ENCODE measurements around the gene ARL16.

Gene ARL16

GRCh38 chr17:81696218-81696941 lies 12.8 kb upstream of the ARL16 start:
- no peak overlapping the region for H3K27ac ChIP-seq (ENCODE audit: low read depth, low read length)
- H3K23ac ChIP-seq (ENCODE audit: low read length) = no peak overlapping the region
- H3K9ac ChIP-seq (ENCODE audit: low read length) = no peak overlapping the region
- no peak overlapping the region for H3K4me2 ChIP-seq (ENCODE audit: low read length)
- no peak overlapping the region for H3K18ac ChIP-seq (ENCODE audit: low read length)
- H3K27me3 ChIP-seq (ENCODE audit: insufficient read depth, low read length, poor library complexity) = no peaks in the 10 kb centered on the region
- no peak overlapping the region for H4K8ac ChIP-seq (ENCODE audit: low read depth, low read length)
- H3K4me1 ChIP-seq (ENCODE audit: control insufficient read depth, low read depth, low read length) = no peaks in the 10 kb centered on the region
- no peak overlapping the region for H3K4me3 ChIP-seq (ENCODE audit: low read length)
- H2BK5ac ChIP-seq (ENCODE audit: low read length) = no peak overlapping the region
- peaks cover 25% of the 10 kb centered on the region for H3K36me3 ChIP-seq (ENCODE audit: control insufficient read depth, insufficient read depth, low read length)
- peaks cover 4% of the 10 kb centered on the region for H3K79me1 ChIP-seq (ENCODE audit: low read length)
- no peak for DNase-seq
- H3K56ac ChIP-seq (ENCODE audit: low read length) = no peak overlapping the region
- H3K79me2 ChIP-seq (ENCODE audit: control insufficient read depth, insufficient read depth, low read length) = peaks cover 8% of the 10 kb centered on the region
- H2BK120ac ChIP-seq (ENCODE audit: low read depth, low read length) = no peak overlapping the region
- H2AK5ac ChIP-seq (ENCODE audit: low read length) = no peak overlapping the region
- H4K5ac ChIP-seq (ENCODE audit: low read length) = no peak overlapping the region
- H2BK15ac ChIP-seq (replicated peaks; ENCODE audit: low read depth) = no peak overlapping the region
- no CpG with 5 or more reads among the region's 40 CpGs for WGBS (ENCODE audit: extremely low coverage, insufficient coverage, low lambda C conversion rate)
- H3K4ac ChIP-seq (ENCODE audit: low read depth, low read length) = no peak overlapping the region

GRCh38 chr17:81695801-81696200 lies 12.2 kb upstream of the ARL16 start:
- H4K8ac ChIP-seq (ENCODE audit: low read depth, low read length) = no peak overlapping the region
- no peak overlapping the region for H2AK5ac ChIP-seq (ENCODE audit: low read length)
- H3K4me3 ChIP-seq (ENCODE audit: low read length) = no peak overlapping the region
- H3K79me2 ChIP-seq (ENCODE audit: control insufficient read depth, insufficient read depth, low read length) = peaks cover 3% of the 10 kb centered on the region
- no peak overlapping the region for H4K5ac ChIP-seq (ENCODE audit: low read length)
- no peak overlapping the region for H3K18ac ChIP-seq (ENCODE audit: low read length)
- H2BK5ac ChIP-seq (ENCODE audit: low read length) = no peak overlapping the region
- no peak overlapping the region for H2BK120ac ChIP-seq (ENCODE audit: low read depth, low read length)
- H2BK15ac ChIP-seq (replicated peaks; ENCODE audit: low read depth) = no peak overlapping the region
- H3K36me3 ChIP-seq (ENCODE audit: control insufficient read depth, insufficient read depth, low read length) = peaks cover 23% of the 10 kb centered on the region
- H3K4ac ChIP-seq (ENCODE audit: low read depth, low read length) = no peak overlapping the region
- H3K9ac ChIP-seq (ENCODE audit: low read length) = no peak overlapping the region
- no peak overlapping the region for H3K4me2 ChIP-seq (ENCODE audit: low read length)
- WGBS (ENCODE audit: extremely low coverage, insufficient coverage, low lambda C conversion rate) = no CpG with 5 or more reads among the region's 22 CpGs
- no peak overlapping the region for H3K56ac ChIP-seq (ENCODE audit: low read length)
- H3K27ac ChIP-seq (ENCODE audit: low read depth, low read length) = no peak overlapping the region
- H3K79me1 ChIP-seq (ENCODE audit: low read length) = peaks cover 3% of the 10 kb centered on the region
- H3K23ac ChIP-seq (ENCODE audit: low read length) = no peak overlapping the region
- DNase-seq = no peak
- H3K4me1 ChIP-seq (ENCODE audit: control insufficient read depth, low read depth, low read length) = no peaks in the 10 kb centered on the region
- no peaks in the 10 kb centered on the region for H3K27me3 ChIP-seq (ENCODE audit: insufficient read depth, low read length, poor library complexity)

GRCh38 chr17:81695211-81695610 lies 11.6 kb upstream of the ARL16 start:
- Histone ChIP-seq H3K4ac (ENCODE audit: low read depth, low read length) (no peak overlapping the region), H3K4me3 (ENCODE audit: low read length) (no peak overlapping the region), H3K56ac (ENCODE audit: low read length) (no peak overlapping the region), H3K27ac (ENCODE audit: low read depth, low read length) (no peak overlapping the region), H2BK15ac (replicated peaks; ENCODE audit: low read depth) (no peak overlapping the region), H2BK5ac (ENCODE audit: low read length) (no peak overlapping the region), H3K23ac (ENCODE audit: low read length) (no peak overlapping the region), H2BK120ac (ENCODE audit: low read depth, low read length) (no peak overlapping the region), H3K36me3 (ENCODE audit: control insufficient read depth, insufficient read depth, low read length) (peaks cover 20% of the 10 kb centered on the region), H3K9ac (ENCODE audit: low read length) (no peak overlapping the region), H3K79me2 (ENCODE audit: control insufficient read depth, insufficient read depth, low read length) (no peaks in the 10 kb centered on the region), H3K79me1 (ENCODE audit: low read length) (no peaks in the 10 kb centered on the region), H4K5ac (ENCODE audit: low read length) (no peak overlapping the region), H3K4me1 (ENCODE audit: control insufficient read depth, low read depth, low read length) (no peaks in the 10 kb centered on the region), H3K27me3 (ENCODE audit: insufficient read depth, low read length, poor library complexity) (no peaks in the 10 kb centered on the region), H4K8ac (ENCODE audit: low read depth, low read length) (no peak overlapping the region), H3K4me2 (ENCODE audit: low read length) (no peak overlapping the region), H3K18ac (ENCODE audit: low read length) (no peak overlapping the region), H2AK5ac (ENCODE audit: low read length) (no peak overlapping the region)
- WGBS (ENCODE audit: extremely low coverage, insufficient coverage, low lambda C conversion rate) = no CpG with 5 or more reads among the region's 6 CpGs
- DNase-seq = no peak

- no peaks in the 10 kb centered on the region for H3K79me2 ChIP-seq (ENCODE audit: control insufficient read depth, insufficient read depth, low read length)
- no peaks in the 10 kb centered on the region for H3K27me3 ChIP-seq (ENCODE audit: insufficient read depth, low read length, poor library complexity)
- H4K8ac ChIP-seq (ENCODE audit: low read depth, low read length) = no peak overlapping the region
- WGBS (ENCODE audit: extremely low coverage, insufficient coverage, low lambda C conversion rate) = no CpG with 5 or more reads among the region's 19 CpGs
- H2BK5ac ChIP-seq (ENCODE audit: low read length) = no peak overlapping the region
- H3K4me3 ChIP-seq (ENCODE audit: low read length) = no peak overlapping the region
- no peak overlapping the region for H2AK5ac ChIP-seq (ENCODE audit: low read length)
- no peak overlapping the region for H2BK15ac ChIP-seq (replicated peaks; ENCODE audit: low read depth)
- no peak overlapping the region for H3K23ac ChIP-seq (ENCODE audit: low read length)
- no peak for DNase-seq
- no peaks in the 10 kb centered on the region for H3K4me1 ChIP-seq (ENCODE audit: control insufficient read depth, low read depth, low read length)
- no peak overlapping the region for H3K4me2 ChIP-seq (ENCODE audit: low read length)
- no peak overlapping the region for H3K56ac ChIP-seq (ENCODE audit: low read length)
- H3K4ac ChIP-seq (ENCODE audit: low read depth, low read length) = no peak overlapping the region
- H3K36me3 ChIP-seq (ENCODE audit: control insufficient read depth, insufficient read depth, low read length) = peaks cover 20% of the 10 kb centered on the region
- no peak overlapping the region for H2BK120ac ChIP-seq (ENCODE audit: low read depth, low read length)
- no peak overlapping the region for H3K18ac ChIP-seq (ENCODE audit: low read length)
- no peaks in the 10 kb centered on the region for H3K79me1 ChIP-seq (ENCODE audit: low read length)
- no peak overlapping the region for H4K5ac ChIP-seq (ENCODE audit: low read length)
- H3K9ac ChIP-seq (ENCODE audit: low read length) = no peak overlapping the region
- no peak overlapping the region for H3K27ac ChIP-seq (ENCODE audit: low read depth, low read length)
These were observed 11.2 kb upstream of the ARL16 start for GRCh38 chr17:81694810-81695209.

- no peak overlapping the region for H3K27ac ChIP-seq (ENCODE audit: low read depth, low read length)
- H2BK5ac ChIP-seq (ENCODE audit: low read length) = no peak overlapping the region
- no peak overlapping the region for H3K4me2 ChIP-seq (ENCODE audit: low read length)
- H4K5ac ChIP-seq (ENCODE audit: low read length) = no peak overlapping the region
- no peak overlapping the region for H3K56ac ChIP-seq (ENCODE audit: low read length)
- no peak overlapping the region for H2BK120ac ChIP-seq (ENCODE audit: low read depth, low read length)
- H3K36me3 ChIP-seq (ENCODE audit: control insufficient read depth, insufficient read depth, low read length) = peaks cover 20% of the 10 kb centered on the region
- H3K18ac ChIP-seq (ENCODE audit: low read length) = no peak overlapping the region
- no peak overlapping the region for H4K8ac ChIP-seq (ENCODE audit: low read depth, low read length)
- no CpG with 5 or more reads among the region's 35 CpGs for WGBS (ENCODE audit: extremely low coverage, insufficient coverage, low lambda C conversion rate)
- H2BK15ac ChIP-seq (replicated peaks; ENCODE audit: low read depth) = no peak overlapping the region
- no peak overlapping the region for H3K4ac ChIP-seq (ENCODE audit: low read depth, low read length)
- peaks cover 1% of the 10 kb centered on the region for H3K79me1 ChIP-seq (ENCODE audit: low read length)
- H3K4me1 ChIP-seq (ENCODE audit: control insufficient read depth, low read depth, low read length) = no peaks in the 10 kb centered on the region
- no peak overlapping the region for H3K4me3 ChIP-seq (ENCODE audit: low read length)
- H3K9ac ChIP-seq (ENCODE audit: low read length) = no peak overlapping the region
- H3K23ac ChIP-seq (ENCODE audit: low read length) = no peak overlapping the region
- no peaks in the 10 kb centered on the region for H3K79me2 ChIP-seq (ENCODE audit: control insufficient read depth, insufficient read depth, low read length)
- DNase-seq = no peak
- H2AK5ac ChIP-seq (ENCODE audit: low read length) = no peak overlapping the region
- H3K27me3 ChIP-seq (ENCODE audit: insufficient read depth, low read length, poor library complexity) = no peaks in the 10 kb centered on the region
These were observed 10.1 kb upstream of the ARL16 start for GRCh38 chr17:81693509-81694210.
